HG02870 (cell line): Measurements from ENCODE around the gene ARRDC1.

Source experiments
- ATAC-seq: cut with Tn5 transposase; IDR thresholded peaks from one replicate; pipeline ENCODE4 v1.9.1; 2021; ENCODE audit warnings: mild to moderate bottlenecking, moderate library complexity; ENCODE audit not compliant: unreplicated experiment

Gene ARRDC1

GRCh38 chr9:137632230-137633161, 27.0 kb downstream of the ARRDC1 start:
- no peak for ATAC-seq

DNA sequence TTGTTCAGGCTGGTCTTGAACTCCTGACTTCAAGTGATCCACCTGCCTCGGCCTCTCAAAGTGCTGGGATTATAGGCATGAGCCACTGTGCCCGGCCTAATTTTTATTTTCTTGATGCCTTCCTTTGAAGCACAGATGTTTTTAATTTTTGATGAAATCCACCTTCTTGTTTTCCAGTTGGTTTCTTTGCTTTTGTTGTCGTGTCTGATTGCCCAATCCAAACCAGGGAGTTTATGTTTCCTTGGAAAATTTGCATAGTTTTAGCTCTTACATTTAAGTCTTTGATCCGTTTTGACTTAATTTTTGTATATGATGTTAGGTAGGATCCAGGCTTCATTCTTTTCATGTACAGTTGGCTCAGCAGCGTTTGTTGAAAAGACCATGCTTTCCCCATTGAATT, 28.5 kb downstream of the ARRDC1 start:
- no peak for ATAC-seq

- no peak for ATAC-seq
These were observed 33.2 kb downstream of the ARRDC1 start for GRCh38 chr9:137638680-137639079.

GRCh38 chr9:137639303-137640051, 34.0 kb downstream of the ARRDC1 start:
- ATAC-seq, result no peak

DNA sequence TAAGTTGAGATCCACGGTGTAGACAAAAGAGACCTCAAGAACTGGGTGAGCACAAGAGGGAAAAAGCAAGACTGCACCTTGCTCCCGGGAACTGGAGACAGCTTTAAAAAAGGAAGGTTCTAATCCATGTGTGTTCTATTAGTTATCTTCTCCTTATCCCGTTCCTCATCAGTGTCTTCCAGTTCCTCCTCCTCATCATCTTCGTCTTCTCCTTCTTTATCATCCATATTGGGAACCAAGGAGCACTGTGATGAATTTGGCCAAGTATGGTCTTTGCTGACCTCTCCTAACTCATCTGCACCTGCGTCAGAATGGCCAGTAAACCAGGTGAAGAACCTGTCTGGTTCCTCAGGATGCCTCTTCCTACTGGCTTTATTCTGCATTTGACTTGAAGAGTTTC, 35.4 kb downstream of the ARRDC1 start:
- no peak for ATAC-seq

GRCh38 chr9:137642118-137642601, 36.7 kb downstream of the ARRDC1 start:
- ATAC-seq, result no peak

- ATAC-seq, result no peak
These were observed 37.4 kb downstream of the ARRDC1 start for GRCh38 chr9:137642892-137643291.

DNA sequence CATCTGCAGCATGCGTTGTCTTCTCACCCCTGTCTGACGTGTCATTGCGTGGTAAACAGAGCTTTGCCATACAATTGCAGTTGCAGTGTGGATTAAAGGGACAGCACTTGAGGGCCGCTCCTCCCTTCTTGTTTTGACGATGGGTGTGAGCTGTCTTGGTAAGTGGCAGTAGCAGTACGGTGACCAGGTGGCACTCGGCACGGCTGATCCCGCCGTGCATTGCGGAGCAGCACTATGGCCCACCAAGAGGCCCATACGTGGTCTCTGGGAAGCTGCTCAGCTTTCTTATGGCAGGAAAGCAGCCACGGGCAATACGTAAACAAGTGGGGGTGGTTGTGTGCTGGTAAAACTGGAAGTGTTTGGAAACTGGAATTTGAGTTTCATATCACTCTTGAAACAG, 38.4 kb downstream of the ARRDC1 start:
- ATAC-seq, result no peak

- ATAC-seq, result no peak
These were observed 39.7 kb downstream of the ARRDC1 start for GRCh38 chr9:137645211-137645610.

DNA sequence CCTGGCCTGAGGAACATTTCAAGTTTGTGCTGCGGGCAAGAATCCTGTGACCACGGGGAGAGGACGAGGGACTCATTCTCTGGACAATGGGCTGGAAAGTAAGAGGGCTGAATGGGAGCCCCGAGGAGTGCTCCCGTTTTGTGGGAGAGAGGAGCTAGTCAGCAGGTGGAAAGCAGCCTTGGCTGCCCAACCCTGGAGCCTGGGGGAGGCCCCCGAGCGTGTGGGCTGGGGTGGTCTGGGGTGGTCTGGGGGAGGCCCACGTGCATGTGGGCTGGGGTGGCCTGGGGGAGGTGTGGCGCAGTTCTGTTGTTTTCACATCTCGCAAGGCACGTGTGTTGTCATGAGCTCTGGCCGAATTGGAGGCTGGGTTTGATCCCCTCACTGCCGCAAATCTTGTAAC, 40.9 kb downstream of the ARRDC1 start:
- ATAC-seq, result no peak

DNA sequence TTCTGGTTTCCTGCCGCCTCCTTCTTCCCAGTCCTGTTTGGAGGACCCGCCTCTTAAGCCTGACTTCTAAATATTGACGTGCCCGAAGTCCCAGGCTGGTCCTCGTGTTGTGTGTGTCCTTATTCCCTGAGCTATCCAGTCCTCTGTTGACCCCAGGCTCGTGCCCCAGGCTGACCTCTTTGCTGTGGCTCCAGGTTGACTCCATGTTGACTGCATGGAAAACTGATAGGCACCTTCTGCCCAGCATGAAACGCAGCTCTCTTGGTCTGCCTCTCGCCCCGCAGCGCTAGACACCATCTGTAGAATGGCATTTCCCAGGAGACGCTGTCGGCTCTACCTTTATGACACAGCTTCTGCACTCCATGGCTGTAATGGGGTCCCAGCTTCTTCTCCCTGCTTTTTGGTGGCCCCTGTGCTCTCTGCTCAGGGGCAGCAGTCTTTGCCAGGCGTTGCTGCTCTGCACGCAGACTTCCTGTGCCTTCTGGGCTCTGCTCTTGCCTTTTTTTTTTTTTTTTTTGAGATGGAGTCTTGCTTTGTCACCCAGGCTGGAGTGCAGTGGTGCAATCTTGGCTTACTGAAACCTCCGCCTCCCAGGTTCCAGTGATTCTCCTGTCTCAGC, 41.7 kb downstream of the ARRDC1 start:
- no peak for ATAC-seq

GRCh38 chr9:137648396-137648795, 42.9 kb downstream of the ARRDC1 start:
- no peak for ATAC-seq

- no peak for ATAC-seq
These were observed 44.1 kb downstream of the ARRDC1 start for GRCh38 chr9:137649553-137649952.

DNA sequence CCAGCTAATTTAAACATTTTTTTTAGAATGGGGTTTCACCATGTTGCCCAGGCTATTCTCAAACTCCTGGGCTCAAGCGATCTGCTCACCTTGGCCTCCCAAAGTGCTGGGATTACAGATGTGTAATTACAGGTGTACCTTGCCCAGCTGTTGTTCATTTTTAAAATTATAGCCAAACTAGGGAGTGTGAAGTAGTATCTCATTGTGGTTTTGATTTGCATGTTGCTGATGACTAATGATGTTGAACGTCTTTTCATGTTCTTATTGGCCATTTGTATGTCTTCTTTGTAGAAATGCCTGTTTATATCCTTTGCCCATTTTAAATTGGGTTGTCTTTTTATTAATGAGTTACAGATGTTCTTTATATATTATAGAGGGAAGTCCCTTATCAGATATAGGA, 44.8 kb downstream of the ARRDC1 start:
- no peak for ATAC-seq

- ATAC-seq, result no peak
These were observed 45.3 kb downstream of the ARRDC1 start for GRCh38 chr9:137650779-137651178.

DNA sequence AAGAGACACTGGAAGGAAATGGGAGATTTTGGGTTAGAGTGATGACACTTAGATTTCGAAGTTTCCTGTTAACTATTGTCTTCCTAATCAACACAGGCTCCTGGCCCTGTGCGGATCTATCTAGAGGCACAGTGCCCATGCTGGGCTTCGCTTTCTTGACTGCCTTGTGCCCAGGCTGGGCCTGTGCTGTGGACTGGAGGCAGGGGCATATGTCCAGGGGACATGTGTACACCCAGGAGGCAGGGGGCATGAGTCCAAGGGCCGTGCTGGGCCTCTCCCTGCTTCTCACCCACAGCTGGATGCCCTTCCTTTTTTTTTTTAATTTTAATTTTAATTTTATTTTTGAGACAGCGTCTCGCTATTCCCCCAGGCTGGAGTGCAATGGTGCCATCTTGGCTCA, 50.9 kb downstream of the ARRDC1 start:
- ATAC-seq, result no peak

GRCh38 chr9:137657606-137658005, 52.1 kb downstream of the ARRDC1 start:
- ATAC-seq, result no peak

GRCh38 chr9:137658781-137659180, 53.3 kb downstream of the ARRDC1 start:
- no peak for ATAC-seq

DNA sequence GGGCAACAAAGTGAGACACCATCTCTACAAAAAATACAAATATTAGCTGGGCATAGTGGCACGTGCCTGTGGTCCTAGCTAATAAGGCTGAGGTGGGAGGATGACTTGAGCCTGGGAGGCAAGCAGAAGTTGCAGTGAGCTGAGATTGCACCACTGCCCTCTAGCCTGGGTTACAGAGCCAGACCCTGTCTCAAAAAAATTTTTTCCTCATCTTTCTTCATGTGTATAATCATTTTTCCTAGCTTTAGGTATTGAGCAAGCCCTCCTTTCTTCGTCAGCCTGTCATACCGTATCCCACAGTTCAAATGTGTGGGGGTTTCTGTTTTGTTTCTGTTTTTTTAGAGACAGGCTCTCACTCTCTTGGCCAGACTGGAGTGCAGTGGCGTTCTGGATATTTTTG, 54.7 kb downstream of the ARRDC1 start:
- ATAC-seq, result no peak

GRCh38 chr9:137663584-137663983, 58.1 kb downstream of the ARRDC1 start:
- no peak for ATAC-seq

GRCh38 chr9:137664676-137665075, 59.2 kb downstream of the ARRDC1 start:
- ATAC-seq, result no peak
